GM23338 (cell line): Measurements from ENCODE around the gene KLHL36. TPM values are rescaled to one million over a fixed set of nuclear protein-coding genes. Genes with fewer than 3 reads are reported as not detected.

Experiments
- ATAC-seq: fragments of 200-7000 bp; cut with Tn5 transposase; 3 replicates; pipeline ENCODE4 v1.9.1; 2020
- DNase-seq: peaks from one replicate; pipeline ENCODE4 v3.0.0-alpha.2; 2015; ENCODE audit warnings: low spot score
- H2AFZ ChIP-seq: fragments of 200-600 bp; sonication (generic); 2 replicates; pipeline ENCODE4 v1.8.0; 2016; ENCODE audit warnings: antibody characterized with exemption, mild to moderate bottlenecking, moderate library complexity
- H3F3A ChIP-seq: fragments of 200-600 bp; sonication (generic); replicated peaks from 2 replicates; pipeline ENCODE4 v1.8.0; 2017; ENCODE audit warnings: antibody characterized with exemption, mixed run types, low read depth
- H3K27ac ChIP-seq: fragments of 200-600 bp; sonication (generic); 2 replicates; pipeline ENCODE4 v1.6.1; 2016; ENCODE audit warnings: low read depth
- H3K27me3 ChIP-seq: fragments of 200-600 bp; sonication (generic); 2 replicates; pipeline ENCODE4 v1.8.0; 2016; ENCODE audit warnings: mild to moderate bottlenecking, mixed run types, moderate library complexity; ENCODE audit not compliant: insufficient read depth
- H3K36me3 ChIP-seq: fragments of 200-600 bp; sonication (generic); 2 replicates; pipeline ENCODE4 v1.8.0; 2016; ENCODE audit warnings: mild to moderate bottlenecking; ENCODE audit not compliant: insufficient read depth
- H3K4me1 ChIP-seq: fragments of 200-600 bp; sonication (generic); 2 replicates; pipeline ENCODE4 v1.8.0; 2016; ENCODE audit warnings: mild to moderate bottlenecking, moderate library complexity; ENCODE audit not compliant: insufficient read depth
- H3K4me2 ChIP-seq: fragments of 200-600 bp; sonication (generic); 2 replicates; pipeline ENCODE4 v1.7.1; 2017; ENCODE audit warnings: mixed run types
- H3K4me3 ChIP-seq: fragments of 200-600 bp; sonication (generic); 2 replicates; pipeline ENCODE4 v1.6.1; 2016; ENCODE audit warnings: mixed run types
- H3K79me2 ChIP-seq: fragments of 200-600 bp; sonication (generic); replicated peaks from 2 replicates; pipeline ENCODE4 v1.8.0; 2017; ENCODE audit warnings: mild to moderate bottlenecking; ENCODE audit not compliant: insufficient read depth
- H3K9me2 ChIP-seq: fragments of 200-600 bp; sonication (generic); 2 replicates; pipeline ENCODE4 v1.8.0; 2017; ENCODE audit not compliant: insufficient read depth
- H4K20me1 ChIP-seq: fragments of 200-600 bp; sonication (generic); replicated peaks from 2 replicates; pipeline ENCODE4 v1.8.0; 2017; ENCODE audit warnings: mild to moderate bottlenecking; ENCODE audit not compliant: insufficient read depth
- H3K27ac Mint-ChIP-seq: 2 replicates; pipeline ENCODE4 v1.8.0; 2020; ENCODE audit warnings: inconsistent platforms, mild to moderate bottlenecking, moderate library complexity, mixed read lengths
- H3K27me3 Mint-ChIP-seq: 3 replicates; pipeline ENCODE4 v1.8.0; 2022; ENCODE audit warnings: low read depth, mild to moderate bottlenecking, moderate library complexity, mixed read lengths, inconsistent platforms; ENCODE audit not compliant: insufficient read depth, poor library complexity
- H3K36me3 Mint-ChIP-seq: 3 replicates; pipeline ENCODE4 v1.8.0; 2021; ENCODE audit warnings: low read depth, mild to moderate bottlenecking, inconsistent platforms, moderate library complexity, mixed read lengths
- H3K4me1 Mint-ChIP-seq: 3 replicates; pipeline ENCODE4 v1.8.0; 2020; ENCODE audit warnings: mild to moderate bottlenecking, inconsistent platforms, mixed read lengths
- H3K4me3 Mint-ChIP-seq: 3 replicates; pipeline ENCODE4 v1.8.0; 2021; ENCODE audit warnings: moderate library complexity, mild to moderate bottlenecking, inconsistent platforms, mixed read lengths
- H3K9me3 Mint-ChIP-seq: 3 replicates; pipeline ENCODE4 v1.8.0; 2020; ENCODE audit warnings: moderate library complexity, mild to moderate bottlenecking, inconsistent platforms, mixed read lengths
- CREB1 ChIP-seq: fragments of 250-450 bp; sonication (Bioruptor Pico); IDR thresholded peaks from 2 replicates; pipeline ENCODE4 v1.5.0; 2020; ENCODE audit warnings: low read depth, mild to moderate bottlenecking, moderate library complexity
- EZH2 ChIP-seq: fragments of 200-600 bp; sonication (generic); IDR thresholded peaks from one replicate; pipeline ENCODE4 v1.8.0; 2017; ENCODE audit warnings: antibody characterized with exemption, mild to moderate bottlenecking, low read depth; ENCODE audit not compliant: unreplicated experiment
- JUNB ChIP-seq: IDR thresholded peaks from one replicate; pipeline ENCODE4 v1.6.1; 2016; ENCODE audit warnings: antibody characterized with exemption; ENCODE audit not compliant: unreplicated experiment
- POLR2AphosphoS5 ChIP-seq: IDR thresholded peaks from 2 replicates; pipeline ENCODE4 v1.6.1; 2016; ENCODE audit warnings: antibody characterized with exemption, low read depth
- STAT1 ChIP-seq: IDR thresholded peaks from one replicate; pipeline ENCODE4 v1.6.1; 2016; ENCODE audit warnings: antibody characterized with exemption; ENCODE audit not compliant: unreplicated experiment
- ZNF114 ChIP-seq: fragments of 250-450 bp; sonication (Bioruptor Pico); IDR thresholded peaks from 2 replicates; pipeline ENCODE4 v1.5.0; 2020; ENCODE audit warnings: mild to moderate bottlenecking, moderate library complexity
- ZNF331 ChIP-seq: fragments of 250-450 bp; sonication (Bioruptor Pico); IDR thresholded peaks from 2 replicates; pipeline ENCODE4 v1.5.0; 2020; ENCODE audit warnings: low read depth, mild to moderate bottlenecking, moderate library complexity
- polyA plus RNA-seq: library from polyadenylated mRNA; unstranded; fragments of >200 nt; fragmentation: Nextera tagmentation; extraction: Ambion mirVana; gene quantifications from 2 replicates; pipeline ENCODE4 v1.2.1, GENCODE V29; 2016
- total RNA-seq: library from RNA; depleted of rRNA; stranded (reverse); fragments of >200 nt; shearing (Covaris generic); gene quantifications from 2 replicates; pipeline ENCODE4 v1.2.3, GENCODE V29; 2014
- TF ChIP-seq, protein P1 (sequence below): IDR thresholded peaks from one replicate; pipeline ENCODE4 v1.6.1; 2018; ENCODE audit warnings: antibody characterized with exemption; ENCODE audit not compliant: unreplicated experiment
- TF ChIP-seq, protein P2 (sequence below): IDR thresholded peaks from 2 replicates; pipeline ENCODE4 v1.6.1; 2016; ENCODE audit warnings: antibody characterized with exemption

Gene KLHL36
- total and polyA plus RNA-seq, 2 experiments from 2014 or later = 13.4 to 70.4 TPM

DNA sequence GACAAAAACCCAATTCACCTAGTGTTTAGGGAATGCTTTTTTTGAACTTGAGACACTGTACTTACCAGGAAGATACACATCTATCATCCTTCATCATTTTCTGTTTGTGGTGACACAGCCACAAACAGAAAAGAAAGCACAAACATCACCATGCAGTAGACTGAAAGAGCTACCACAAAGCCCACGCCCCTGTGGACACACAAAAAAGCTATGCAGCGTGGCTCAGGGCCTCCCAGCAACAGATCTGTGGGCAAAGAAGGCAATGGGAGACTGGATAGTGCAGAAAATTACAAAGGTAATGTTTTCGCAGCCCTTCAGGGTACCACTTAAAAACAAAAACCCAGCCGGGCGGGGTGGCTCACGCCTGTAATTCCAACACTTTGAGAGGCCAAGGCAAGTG is 40.0 kb upstream of the KLHL36 start (continued):
- TF ChIP-seq, protein P1, sequence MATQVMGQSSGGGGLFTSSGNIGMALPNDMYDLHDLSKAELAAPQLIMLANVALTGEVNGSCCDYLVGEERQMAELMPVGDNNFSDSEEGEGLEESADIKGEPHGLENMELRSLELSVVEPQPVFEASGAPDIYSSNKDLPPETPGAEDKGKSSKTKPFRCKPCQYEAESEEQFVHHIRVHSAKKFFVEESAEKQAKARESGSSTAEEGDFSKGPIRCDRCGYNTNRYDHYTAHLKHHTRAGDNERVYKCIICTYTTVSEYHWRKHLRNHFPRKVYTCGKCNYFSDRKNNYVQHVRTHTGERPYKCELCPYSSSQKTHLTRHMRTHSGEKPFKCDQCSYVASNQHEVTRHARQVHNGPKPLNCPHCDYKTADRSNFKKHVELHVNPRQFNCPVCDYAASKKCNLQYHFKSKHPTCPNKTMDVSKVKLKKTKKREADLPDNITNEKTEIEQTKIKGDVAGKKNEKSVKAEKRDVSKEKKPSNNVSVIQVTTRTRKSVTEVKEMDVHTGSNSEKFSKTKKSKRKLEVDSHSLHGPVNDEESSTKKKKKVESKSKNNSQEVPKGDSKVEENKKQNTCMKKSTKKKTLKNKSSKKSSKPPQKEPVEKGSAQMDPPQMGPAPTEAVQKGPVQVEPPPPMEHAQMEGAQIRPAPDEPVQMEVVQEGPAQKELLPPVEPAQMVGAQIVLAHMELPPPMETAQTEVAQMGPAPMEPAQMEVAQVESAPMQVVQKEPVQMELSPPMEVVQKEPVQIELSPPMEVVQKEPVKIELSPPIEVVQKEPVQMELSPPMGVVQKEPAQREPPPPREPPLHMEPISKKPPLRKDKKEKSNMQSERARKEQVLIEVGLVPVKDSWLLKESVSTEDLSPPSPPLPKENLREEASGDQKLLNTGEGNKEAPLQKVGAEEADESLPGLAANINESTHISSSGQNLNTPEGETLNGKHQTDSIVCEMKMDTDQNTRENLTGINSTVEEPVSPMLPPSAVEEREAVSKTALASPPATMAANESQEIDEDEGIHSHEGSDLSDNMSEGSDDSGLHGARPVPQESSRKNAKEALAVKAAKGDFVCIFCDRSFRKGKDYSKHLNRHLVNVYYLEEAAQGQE = no peak
- TF ChIP-seq EZH2 = no peak

DNA sequence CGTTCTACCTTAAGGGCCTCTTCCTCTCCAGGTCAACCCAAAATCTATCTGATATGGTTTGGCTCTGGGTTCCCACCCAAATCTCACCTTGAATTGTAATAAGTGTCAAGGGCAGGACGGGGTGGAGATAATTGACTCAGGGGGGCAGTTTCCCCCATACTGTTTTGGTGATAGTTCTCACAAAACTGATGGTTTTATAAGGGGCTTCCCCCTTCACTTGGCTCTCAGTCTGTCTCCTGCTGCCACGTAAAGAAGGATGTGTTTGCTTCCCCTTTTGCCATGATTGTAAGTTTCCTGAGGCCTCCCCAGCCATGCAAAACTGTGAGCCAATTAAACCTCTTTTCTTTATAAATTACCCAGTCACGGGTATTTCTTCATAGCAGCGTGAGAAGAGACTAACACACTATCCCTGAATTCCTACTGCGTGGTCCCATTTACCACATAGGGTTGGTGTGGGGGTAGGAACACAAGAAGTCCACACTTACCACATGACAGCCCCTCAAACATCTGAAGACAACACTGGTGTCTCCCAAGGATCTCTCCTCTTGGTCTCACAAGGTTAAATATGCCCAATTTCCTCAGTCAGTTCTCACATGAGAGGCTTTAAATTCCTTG is 38.6 kb upstream of the KLHL36 start:
- Histone ChIP-seq H2AFZ (no peak overlapping the region), H3K4me2 (no peak overlapping the region), H3K4me1 (peaks cover 8% of the 10 kb centered on the region), H3K27me3 (no peaks in the 10 kb centered on the region), H3K4me3 (no peak overlapping the region), H3K9me2 (no peaks in the 10 kb centered on the region), H3K36me3 (no peaks in the 10 kb centered on the region; the same call in 1 of the 2 replicates), H3F3A (0 out of 2 replicates have a peak, but pooled peaks cover 5% of the 10 kb centered on the region), H3K27ac (no peak overlapping the region), H4K20me1 (peaks cover 29% of the 10 kb centered on the region), H3K79me2 (peaks cover 93% of the 10 kb centered on the region)
- Mint-ChIP-seq H3K4me1 (peaks cover 20% of the 10 kb centered on the region), H3K4me3 (no peak overlapping the region), H3K36me3 (peaks cover 34% of the 10 kb centered on the region), H3K27ac (no peak overlapping the region), H3K27me3 (peaks cover 5% of the 10 kb centered on the region), H3K9me3 (peaks cover 3% of the 10 kb centered on the region; the same call in 2 of the 3 replicates)
- TF ChIP-seq ZNF114 (CRISPR knock-in tag) (no peak), JUNB (no peak), ZNF331 (CRISPR knock-in tag) (no peak), STAT1 (no peak)
- TF ChIP-seq, protein P2, sequence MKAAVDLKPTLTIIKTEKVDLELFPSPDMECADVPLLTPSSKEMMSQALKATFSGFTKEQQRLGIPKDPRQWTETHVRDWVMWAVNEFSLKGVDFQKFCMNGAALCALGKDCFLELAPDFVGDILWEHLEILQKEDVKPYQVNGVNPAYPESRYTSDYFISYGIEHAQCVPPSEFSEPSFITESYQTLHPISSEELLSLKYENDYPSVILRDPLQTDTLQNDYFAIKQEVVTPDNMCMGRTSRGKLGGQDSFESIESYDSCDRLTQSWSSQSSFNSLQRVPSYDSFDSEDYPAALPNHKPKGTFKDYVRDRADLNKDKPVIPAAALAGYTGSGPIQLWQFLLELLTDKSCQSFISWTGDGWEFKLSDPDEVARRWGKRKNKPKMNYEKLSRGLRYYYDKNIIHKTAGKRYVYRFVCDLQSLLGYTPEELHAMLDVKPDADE = no peak
- no peak for ATAC-seq
- no peak for DNase-seq

DNA sequence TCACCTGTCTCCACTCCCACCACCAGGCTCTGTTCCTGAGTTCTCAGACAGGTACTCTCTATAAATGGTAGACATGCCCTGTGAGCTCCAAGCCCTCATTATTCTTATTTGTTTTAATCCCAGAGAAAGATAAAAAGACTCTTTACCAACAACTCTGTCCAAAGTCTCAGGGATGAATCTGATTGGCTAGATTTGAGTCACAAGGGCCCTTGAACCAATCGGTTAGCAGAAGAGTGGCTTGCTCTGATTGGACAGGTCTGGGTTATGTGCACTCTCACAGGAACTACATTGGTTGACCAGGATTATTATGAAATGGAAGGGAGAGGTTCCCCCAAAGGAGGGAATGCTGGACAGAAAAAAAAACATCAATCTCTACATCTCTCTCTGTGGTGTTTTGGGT is 37.9 kb upstream of the KLHL36 start:
- Histone ChIP-seq H3K27me3 (no peaks in the 10 kb centered on the region), H3K9me2 (no peaks in the 10 kb centered on the region), H2AFZ (no peak overlapping the region), H3K4me3 (no peak overlapping the region), H3K27ac (no peak overlapping the region), H3F3A (0 out of 2 replicates have a peak, but pooled peaks cover 2% of the 10 kb centered on the region), H3K79me2 (peaks cover 93% of the 10 kb centered on the region), H3K36me3 (no peaks in the 10 kb centered on the region; the same call in 1 of the 2 replicates), H4K20me1 (peaks cover 34% of the 10 kb centered on the region), H3K4me1 (peaks cover under 1% of the 10 kb centered on the region; the same call in 1 of the 2 replicates), H3K4me2 (no peak overlapping the region)
- H3K4me1 Mint-ChIP-seq = peaks cover 20% of the 10 kb centered on the region
- peaks cover 9% of the 10 kb centered on the region for H3K27me3 Mint-ChIP-seq
- H3K27ac Mint-ChIP-seq = no peak overlapping the region
- DNase-seq (no peak), ATAC-seq (no peak)
- H3K4me3 Mint-ChIP-seq = no peak overlapping the region
- peaks cover 30% of the 10 kb centered on the region for H3K36me3 Mint-ChIP-seq
- peaks cover 1% of the 10 kb centered on the region; the same call in 2 of the 3 replicates for H3K9me3 Mint-ChIP-seq
- TF ChIP-seq EZH2 (no peak), POLR2AphosphoS5 (no peak), CREB1 (CRISPR knock-in tag) (no peak), ZNF114 (CRISPR knock-in tag) (no peak)
